Psoas muscle (tissue), 8 donors: ENCODE results near the gene ARHGAP11A. TPM values are rescaled to one million over a fixed set of nuclear protein-coding genes. Genes with fewer than 3 reads are reported as not detected.
"Not testable (repeated sequence)": the region's sequence is repeated elsewhere in the genome, so short reads cannot be mapped to it uniquely, and the experiment has no call there.

Source experiments
- ATAC-seq, 4 donors: fragments of 200-7000 bp; cut with Tn5 transposase; one replicate each; pipeline ENCODE4 v1.9.1; 2020; ENCODE audit warnings: moderate library complexity in 3 of 4, mild to moderate bottlenecking in 2 of 4
- DNase-seq, 2 donors: peaks; one replicate each; pipeline ENCODE4 v3.0.0-alpha.2; 2020
- H3K27ac ChIP-seq: fragments of 200-600 bp; one replicate; pipeline ENCODE4 v1.8.0; 2022
- H3K27me3 ChIP-seq, 3 donors: fragments of 200-600 bp in 1 of 3; one replicate each; pipeline versions ENCODE4 v1.6.1 to v1.8.0; 2013 to 2022; ENCODE audit warnings: low read length in 2 of 3, mild to moderate bottlenecking in 2 of 3, moderate library complexity in 1 of 3; ENCODE audit not compliant: insufficient read depth in 3 of 3
- H3K36me3 ChIP-seq, 2 donors: fragments of 200-600 bp in 1 of 2; one replicate each; pipeline versions ENCODE4 v1.6.1 to v1.8.0; 2013 to 2022; ENCODE audit warnings: low read depth in 1 of 2, mild to moderate bottlenecking in 1 of 2, moderate library complexity in 1 of 2; ENCODE audit not compliant: insufficient read depth in 1 of 2
- H3K4me1 ChIP-seq: fragments of 200-600 bp; one replicate; pipeline ENCODE4 v1.8.0; 2022
- H3K4me3 ChIP-seq: fragments of 200-600 bp; one replicate; pipeline ENCODE4 v1.8.0; 2022; ENCODE audit warnings: mild to moderate bottlenecking
- H3K9me3 ChIP-seq: fragments of 200-600 bp; one replicate; pipeline ENCODE4 v1.8.0; 2022
- WGBS, 3 donors: extraction: QIAGEN DNeasy Blood & Tissue Kit; methylation state at CpG; one replicate each; pipeline versions ENCODE4 v1.1.6 to v1.1.7; 2013; 5-methylcytosine and 5-hydroxymethylcytosine counted together
- intact Hi-C, 2 donors: fragments of 100-400 bp; cut with DNase I; formaldehyde crosslinking; loops; one replicate each; pipeline versions ENCODE4 v1.11.0 to v1.14.2; 2022
- long read RNA-seq, 2 donors: library from polyadenylated mRNA; unstranded; transcript quantifications; one replicate each; pipeline ENCODE4 v2.0.0, GENCODE V29; 2021
- polyA plus RNA-seq, 3 donors: library from polyadenylated mRNA; stranded (reverse); fragments of 200-250 nt; gene quantifications; one replicate each; pipeline ENCODE4 v1.2.3, GENCODE V29; 2013
- total RNA-seq, 4 donors: library from RNA; stranded (reverse); fragmentation: NEBNext Ultra II Directional in 2 of 4; extraction: Animal tissue kit (Norgen Biotek cat#: 25700) in 2 of 4; gene quantifications; one replicate each; pipeline versions ENCODE4 v1.2.1 to v1.2.4, GENCODE V29; 2021 to 2023
- TF ChIP-seq, protein P1 (sequence below): fragments of 200-600 bp; IDR thresholded peaks from one replicate; pipeline ENCODE4 v1.8.0; 2022; ENCODE audit warnings: antibody characterized with exemption
- donor health status: healthy with polysubstance abuse.
- donor health status: DM: no; HTN: no; CAD: no; lungs with moderate emphysema.
- donor health status: Bipolar disorder and iron deficiency.
- donor health status: healthy.
- donor health status: DM: yes; HTN: yes; CAD: no.
- donor health status: DM: no; HTN: no; CAD: no.
- donor health status: DM: no; HTN: no; CAD: no.
- donor health status: DM: yes; HTN: yes; CAD: no.

Gene ARHGAP11A, protein sequence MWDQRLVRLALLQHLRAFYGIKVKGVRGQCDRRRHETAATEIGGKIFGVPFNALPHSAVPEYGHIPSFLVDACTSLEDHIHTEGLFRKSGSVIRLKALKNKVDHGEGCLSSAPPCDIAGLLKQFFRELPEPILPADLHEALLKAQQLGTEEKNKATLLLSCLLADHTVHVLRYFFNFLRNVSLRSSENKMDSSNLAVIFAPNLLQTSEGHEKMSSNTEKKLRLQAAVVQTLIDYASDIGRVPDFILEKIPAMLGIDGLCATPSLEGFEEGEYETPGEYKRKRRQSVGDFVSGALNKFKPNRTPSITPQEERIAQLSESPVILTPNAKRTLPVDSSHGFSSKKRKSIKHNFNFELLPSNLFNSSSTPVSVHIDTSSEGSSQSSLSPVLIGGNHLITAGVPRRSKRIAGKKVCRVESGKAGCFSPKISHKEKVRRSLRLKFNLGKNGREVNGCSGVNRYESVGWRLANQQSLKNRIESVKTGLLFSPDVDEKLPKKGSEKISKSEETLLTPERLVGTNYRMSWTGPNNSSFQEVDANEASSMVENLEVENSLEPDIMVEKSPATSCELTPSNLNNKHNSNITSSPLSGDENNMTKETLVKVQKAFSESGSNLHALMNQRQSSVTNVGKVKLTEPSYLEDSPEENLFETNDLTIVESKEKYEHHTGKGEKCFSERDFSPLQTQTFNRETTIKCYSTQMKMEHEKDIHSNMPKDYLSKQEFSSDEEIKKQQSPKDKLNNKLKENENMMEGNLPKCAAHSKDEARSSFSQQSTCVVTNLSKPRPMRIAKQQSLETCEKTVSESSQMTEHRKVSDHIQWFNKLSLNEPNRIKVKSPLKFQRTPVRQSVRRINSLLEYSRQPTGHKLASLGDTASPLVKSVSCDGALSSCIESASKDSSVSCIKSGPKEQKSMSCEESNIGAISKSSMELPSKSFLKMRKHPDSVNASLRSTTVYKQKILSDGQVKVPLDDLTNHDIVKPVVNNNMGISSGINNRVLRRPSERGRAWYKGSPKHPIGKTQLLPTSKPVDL
- total RNA-seq (1 to 10 TPM; 1.1 to 2.8 (median 2.0) TPM), polyA plus RNA-seq (1 to 10 TPM in 1 of 3 donors, under 1 TPM in 2; 0.41 to 2.4 (median 0.57) TPM)
- long read RNA-seq, donor 1, partial matches to known transcripts, result 0 of 1 reads
- long read RNA-seq, donor 1, other reads (novel, unspliced or antisense), result 1 of 1 reads
- long read RNA-seq, donor 2, result 0 reads

GRCh38 chr15:32615051-32615870 is at the start of gene ARHGAP11A:
Gene ARHGAP11A (plus strand): TSS chr15:32615504. CDS start chr15:32616212, 708 bp downstream.
- intact Hi-C loops, H3K36me3 ChIP-seq, H3K27me3 ChIP-seq, H3K4me1 ChIP-seq, H3K9me3 ChIP-seq: not testable (repeated sequence)
- H3K27ac ChIP-seq, result peak within 1 kb of the TSS; percentile 77
- H3K4me3 ChIP-seq, result peak within 1 kb of the TSS; percentile 65
- 0 to 1% (median 0%) methylated on average over 21 to 31 of the region's 43 CpGs for WGBS, 3 donors
- peak; percentile 93 to 96 (median 94) for ATAC-seq
- DNase-seq, result peak; percentile 80 to 89

GRCh38 chr15:32568988-32569387 is 46.3 kb upstream of the ARHGAP11A start:
- H3K4me3 ChIP-seq, DNase-seq: not testable (repeated sequence)
- 19 to 29% (median 20%) methylated on average over 1 of the region's 3 CpGs for WGBS, 3 donors

GRCh38 chr15:32578482-32578881 is 36.8 kb upstream of the ARHGAP11A start:
- H3K36me3 ChIP-seq, DNase-seq, H3K27ac ChIP-seq, H3K27me3 ChIP-seq, H3K4me1 ChIP-seq, H3K4me3 ChIP-seq, H3K9me3 ChIP-seq, intact Hi-C loops, ATAC-seq: not testable (repeated sequence)
- 48 to 87% (median 67%) methylated on average over 1 to 2 of the region's 4 CpGs for WGBS, 3 donors

More at GRCh38 chr15:32568988-32569387, 46.3 kb upstream of the ARHGAP11A start:
- H3K36me3 ChIP-seq, H3K27me3 ChIP-seq, intact Hi-C loops, ATAC-seq, H3K4me1 ChIP-seq, H3K27ac ChIP-seq, H3K9me3 ChIP-seq: not testable (repeated sequence)

DNA sequence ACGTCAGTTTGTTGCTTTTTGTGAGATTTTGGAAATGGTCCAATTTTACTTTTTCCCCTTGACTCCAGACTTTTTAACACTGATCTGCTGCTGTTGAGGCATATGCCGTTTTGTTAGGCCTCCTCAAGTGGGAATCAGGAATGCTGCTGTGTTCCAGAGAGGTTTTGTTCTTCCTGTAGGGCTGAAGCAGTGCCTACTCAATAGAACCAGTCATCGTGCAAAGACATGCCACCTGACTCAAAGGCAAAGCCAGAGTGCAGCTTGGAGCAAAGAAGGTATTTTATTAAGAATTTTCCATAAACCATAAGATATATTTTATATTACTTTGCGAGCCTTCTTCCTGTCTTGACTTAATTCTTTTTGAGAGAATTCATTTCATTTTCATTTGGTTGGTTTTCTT is 29.5 kb upstream of the ARHGAP11A start:
- H3K36me3 ChIP-seq, intact Hi-C loops, H3K4me1 ChIP-seq, DNase-seq, ATAC-seq, H3K27me3 ChIP-seq, H3K9me3 ChIP-seq, H3K4me3 ChIP-seq, H3K27ac ChIP-seq: not testable (repeated sequence)
- WGBS, 3 donors, result 67 to 97% (median 86%) methylated on average over 2 to 3 of the region's 4 CpGs

- H3K36me3 ChIP-seq, H3K9me3 ChIP-seq, H3K4me1 ChIP-seq, H3K27me3 ChIP-seq, DNase-seq, ATAC-seq, intact Hi-C loops, H3K27ac ChIP-seq, H3K4me3 ChIP-seq: not testable (repeated sequence)
- WGBS, 3 donors, result 73 to 82% methylated on average over 3 to 6 of the region's 8 CpGs; no CpG with 5 or more reads in 1 of the 3 donors
These were observed 22.2 kb upstream of the ARHGAP11A start, which contains the start of gene GOLGA8N for GRCh38 chr15:32593151-32593550. Gene GOLGA8N (plus strand): TSS chr15:32593456.

DNA sequence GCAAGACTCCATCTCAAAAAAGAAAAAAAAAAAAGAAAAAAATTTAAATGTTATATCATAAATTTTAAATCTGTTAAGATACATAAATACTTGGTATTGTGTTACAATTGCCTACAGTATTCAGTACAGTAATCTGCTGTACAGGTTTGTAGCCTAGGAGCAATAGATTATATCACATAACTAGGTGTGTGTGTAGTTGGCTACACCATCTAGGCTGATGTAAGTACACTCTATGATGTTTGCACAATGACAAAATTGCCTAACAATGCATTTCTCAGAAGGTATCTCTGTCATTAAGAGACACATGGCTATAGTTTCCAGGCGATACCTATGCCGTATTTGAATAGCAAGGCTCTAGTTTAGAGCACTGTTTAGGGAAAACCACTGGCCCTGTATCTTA is 5.8 kb upstream of the ARHGAP11A start:
- H3K4me1 ChIP-seq, DNase-seq, H3K27me3 ChIP-seq, intact Hi-C loops, H3K9me3 ChIP-seq, H3K27ac ChIP-seq, H3K4me3 ChIP-seq, H3K36me3 ChIP-seq: not testable (repeated sequence)
- peak in 1 of 4 donors; percentile 21 for ATAC-seq
- WGBS, 3 donors, result 87 to 93% (median 89%) methylated on average over 2 of the region's 2 CpGs

DNA sequence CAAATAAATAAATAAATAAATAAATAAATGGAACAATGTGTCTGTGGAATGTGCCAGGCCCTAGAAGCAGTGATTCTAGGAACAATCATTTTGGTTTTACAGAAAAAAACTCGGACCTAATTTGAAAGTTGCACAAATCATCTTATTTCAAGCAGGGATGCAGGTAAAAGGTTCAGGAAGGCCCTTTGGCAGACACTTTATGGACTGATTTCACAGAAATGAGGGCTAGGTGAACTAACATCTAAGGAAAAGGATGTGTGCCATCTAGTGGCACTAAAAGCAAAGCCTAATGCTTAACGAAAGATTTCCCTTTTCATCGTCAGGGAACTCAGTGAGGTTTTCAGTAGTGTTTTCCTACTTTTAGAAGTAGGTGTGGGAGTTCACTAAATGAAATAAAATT is 4.6 kb upstream of the ARHGAP11A start:
- ATAC-seq, H3K4me1 ChIP-seq, intact Hi-C loops, H3K9me3 ChIP-seq, H3K36me3 ChIP-seq, H3K27ac ChIP-seq, H3K27me3 ChIP-seq, DNase-seq, H3K4me3 ChIP-seq: not testable (repeated sequence)
- 0 to 7% (median 6%) methylated on average over 1 to 2 of the region's 3 CpGs for WGBS, 3 donors
- TF ChIP-seq, protein P1, sequence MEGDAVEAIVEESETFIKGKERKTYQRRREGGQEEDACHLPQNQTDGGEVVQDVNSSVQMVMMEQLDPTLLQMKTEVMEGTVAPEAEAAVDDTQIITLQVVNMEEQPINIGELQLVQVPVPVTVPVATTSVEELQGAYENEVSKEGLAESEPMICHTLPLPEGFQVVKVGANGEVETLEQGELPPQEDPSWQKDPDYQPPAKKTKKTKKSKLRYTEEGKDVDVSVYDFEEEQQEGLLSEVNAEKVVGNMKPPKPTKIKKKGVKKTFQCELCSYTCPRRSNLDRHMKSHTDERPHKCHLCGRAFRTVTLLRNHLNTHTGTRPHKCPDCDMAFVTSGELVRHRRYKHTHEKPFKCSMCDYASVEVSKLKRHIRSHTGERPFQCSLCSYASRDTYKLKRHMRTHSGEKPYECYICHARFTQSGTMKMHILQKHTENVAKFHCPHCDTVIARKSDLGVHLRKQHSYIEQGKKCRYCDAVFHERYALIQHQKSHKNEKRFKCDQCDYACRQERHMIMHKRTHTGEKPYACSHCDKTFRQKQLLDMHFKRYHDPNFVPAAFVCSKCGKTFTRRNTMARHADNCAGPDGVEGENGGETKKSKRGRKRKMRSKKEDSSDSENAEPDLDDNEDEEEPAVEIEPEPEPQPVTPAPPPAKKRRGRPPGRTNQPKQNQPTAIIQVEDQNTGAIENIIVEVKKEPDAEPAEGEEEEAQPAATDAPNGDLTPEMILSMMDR, result peak; percentile 35

DNA sequence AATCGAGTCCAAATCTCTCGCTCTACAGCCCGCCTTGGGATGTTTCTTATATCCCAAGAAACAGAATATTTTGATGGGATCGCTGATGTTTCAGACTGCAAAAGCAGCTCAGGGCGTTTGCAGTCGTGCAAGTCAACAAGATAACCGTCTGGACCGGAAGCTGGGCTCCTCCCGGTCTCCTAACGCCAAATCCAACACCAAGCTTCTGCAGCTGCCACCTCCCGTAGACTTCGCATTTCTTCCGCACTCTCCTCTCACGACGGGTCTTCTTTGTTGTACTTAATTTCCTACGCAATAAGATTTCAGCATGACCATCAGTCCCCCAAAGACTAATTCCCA is 623 bp upstream of the ARHGAP11A start:
- ATAC-seq, result peak; percentile 72 to 90 (median 77)

DNA sequence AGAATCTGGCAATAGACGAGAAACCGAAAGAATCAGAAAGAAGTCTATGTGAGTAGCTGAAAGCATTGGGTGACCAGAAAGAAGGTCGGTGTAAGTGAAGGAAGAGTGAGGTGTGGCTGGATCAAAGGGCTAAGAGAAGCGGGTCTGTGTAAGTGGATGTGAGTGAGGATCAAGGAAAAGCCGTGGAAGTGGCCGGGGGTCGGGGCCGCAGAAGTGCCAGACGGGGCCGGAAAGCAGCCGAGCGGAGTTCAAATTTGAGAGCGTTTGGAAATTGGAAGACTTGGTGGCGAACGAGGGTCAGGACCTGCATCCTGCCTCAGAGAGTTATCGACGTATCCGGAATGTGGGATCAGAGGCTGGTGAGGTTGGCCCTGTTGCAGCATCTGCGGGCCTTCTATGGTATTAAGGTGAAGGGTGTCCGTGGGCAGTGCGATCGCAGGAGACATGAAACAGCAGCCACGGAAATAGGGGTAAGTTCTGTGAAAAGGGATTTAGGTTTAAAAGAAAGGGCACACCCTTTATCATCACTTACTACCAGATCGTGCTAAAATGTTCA is 645 bp downstream of the ARHGAP11A start:
- H3K36me3 ChIP-seq, H3K27me3 ChIP-seq, ATAC-seq, intact Hi-C loops, H3K4me1 ChIP-seq, H3K27ac ChIP-seq, H3K9me3 ChIP-seq, DNase-seq: not testable (repeated sequence)
- WGBS, 3 donors, result 1% methylated on average over 12 to 17 of the region's 24 CpGs
- H3K4me3 ChIP-seq, result peak overlapping the region; percentile 65

More for the DNA sequence above, 623 bp upstream of the ARHGAP11A start:
- H3K36me3 ChIP-seq, intact Hi-C loops, H3K4me1 ChIP-seq, H3K9me3 ChIP-seq, H3K27me3 ChIP-seq: not testable (repeated sequence)
- DNase-seq, result peak; percentile 31 to 72
- WGBS, 3 donors, result 0 to 1% (median 0%) methylated on average over 9 to 11 of the region's 16 CpGs
- Histone ChIP-seq H3K27ac (peak overlapping the region; percentile 74), H3K4me3 (peak overlapping the region; percentile 65)
